GM13977 (cell line): ENCODE measurements around the gene ACAD10.
"Not testable (repeated sequence)": the region's sequence is repeated elsewhere in the genome, so short reads cannot be mapped to it uniquely, and the experiment has no call there.

ENCODE experiments used
- DNase-seq: peaks from one replicate; pipeline ENCODE4 v3.0.0; 2012; ENCODE audit warnings: low spot score
- in situ Hi-C: fragments of 300-500 bp; cut with MboI; formaldehyde crosslinking; loops from one replicate; pipeline ENCODE4 v1.12.0; 2022; ENCODE audit warnings: low sequenced_read_pairs, low pct_unique_long_range_greater_than_20kb, mixed read lengths, inconsistent platforms; ENCODE audit not compliant: unreplicated experiment
- TF ChIP-seq, protein P1 (sequence below): IDR thresholded peaks from 2 replicates; pipeline ENCODE4 v1.5.1; 2012; ENCODE audit warnings: mild to moderate bottlenecking, control low read depth; ENCODE audit not compliant: insufficient read depth; ENCODE audit errors: extremely low read depth, missing control alignments

Gene ACAD10

DNA sequence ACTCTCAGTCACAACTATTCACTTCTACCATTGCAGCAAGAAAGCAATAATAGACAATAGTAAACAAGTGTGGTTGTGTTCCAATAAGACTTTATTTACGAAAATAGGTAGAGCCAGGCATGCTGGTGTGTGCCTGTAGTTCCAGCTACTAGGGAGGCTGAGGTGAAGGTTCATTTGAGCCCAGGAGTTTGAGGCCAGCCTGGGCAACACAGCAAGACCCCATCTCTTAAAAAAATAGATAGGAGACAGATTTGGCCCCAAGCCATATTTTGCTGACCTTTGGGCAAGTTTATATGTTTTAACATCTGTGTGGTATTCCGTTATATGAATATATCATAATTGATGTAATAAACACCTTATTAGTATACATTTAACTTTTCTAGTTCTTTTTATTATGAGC lies 14.1 kb downstream of the ACAD10 start:
- TF ChIP-seq, protein P1, sequence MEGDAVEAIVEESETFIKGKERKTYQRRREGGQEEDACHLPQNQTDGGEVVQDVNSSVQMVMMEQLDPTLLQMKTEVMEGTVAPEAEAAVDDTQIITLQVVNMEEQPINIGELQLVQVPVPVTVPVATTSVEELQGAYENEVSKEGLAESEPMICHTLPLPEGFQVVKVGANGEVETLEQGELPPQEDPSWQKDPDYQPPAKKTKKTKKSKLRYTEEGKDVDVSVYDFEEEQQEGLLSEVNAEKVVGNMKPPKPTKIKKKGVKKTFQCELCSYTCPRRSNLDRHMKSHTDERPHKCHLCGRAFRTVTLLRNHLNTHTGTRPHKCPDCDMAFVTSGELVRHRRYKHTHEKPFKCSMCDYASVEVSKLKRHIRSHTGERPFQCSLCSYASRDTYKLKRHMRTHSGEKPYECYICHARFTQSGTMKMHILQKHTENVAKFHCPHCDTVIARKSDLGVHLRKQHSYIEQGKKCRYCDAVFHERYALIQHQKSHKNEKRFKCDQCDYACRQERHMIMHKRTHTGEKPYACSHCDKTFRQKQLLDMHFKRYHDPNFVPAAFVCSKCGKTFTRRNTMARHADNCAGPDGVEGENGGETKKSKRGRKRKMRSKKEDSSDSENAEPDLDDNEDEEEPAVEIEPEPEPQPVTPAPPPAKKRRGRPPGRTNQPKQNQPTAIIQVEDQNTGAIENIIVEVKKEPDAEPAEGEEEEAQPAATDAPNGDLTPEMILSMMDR: no peak
- no peak for DNase-seq
- in situ Hi-C loops: loop anchor here (10.0 kb wide), 1 partner anchor 125 kb away; no protein-coding TSS in a partner anchor

DNA sequence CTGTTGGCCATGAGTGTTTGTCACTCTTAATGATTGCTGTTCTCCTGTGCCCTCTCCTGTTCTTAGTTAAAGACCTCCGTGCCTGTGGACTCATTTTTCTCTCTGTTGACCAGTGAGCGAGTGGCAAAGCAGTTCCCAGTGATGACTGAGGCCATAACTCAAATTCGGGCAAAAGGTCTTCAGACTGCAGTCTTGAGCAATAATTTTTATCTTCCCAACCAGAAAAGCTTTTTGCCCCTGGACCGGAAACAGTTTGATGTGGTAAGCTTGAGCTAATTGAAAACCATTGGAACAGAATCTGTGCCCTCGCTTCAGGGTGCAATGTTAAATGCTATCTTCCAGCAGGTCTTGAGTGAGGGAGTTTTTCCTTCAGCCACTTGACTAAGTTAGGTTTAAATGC lies 19.8 kb downstream of the ACAD10 start:
- no peak for DNase-seq
- TF ChIP-seq, protein P1: no peak
- in situ Hi-C loops: no loop called here

DNA sequence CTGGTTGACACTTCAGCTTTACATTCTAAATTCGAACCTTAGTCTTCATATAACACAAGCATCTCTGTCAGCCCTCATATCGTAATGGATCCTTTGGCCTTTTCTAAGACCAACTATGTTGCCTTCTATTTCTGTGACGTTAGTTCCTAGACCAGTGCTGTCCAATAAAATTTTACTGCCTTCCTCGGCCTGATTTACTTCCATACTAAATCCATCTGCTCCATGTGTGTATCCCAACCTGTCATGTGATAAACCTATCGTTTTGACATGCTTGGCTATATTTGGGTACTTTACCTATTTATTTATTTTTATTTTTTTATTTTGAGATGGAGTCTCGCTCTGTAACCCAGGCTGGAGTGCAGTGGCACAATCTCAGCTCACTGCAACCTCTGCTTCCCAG lies 20.3 kb downstream of the ACAD10 start:
- TF ChIP-seq, protein P1: no peak
- in situ Hi-C loops: no loop called here
- no peak for DNase-seq

DNA sequence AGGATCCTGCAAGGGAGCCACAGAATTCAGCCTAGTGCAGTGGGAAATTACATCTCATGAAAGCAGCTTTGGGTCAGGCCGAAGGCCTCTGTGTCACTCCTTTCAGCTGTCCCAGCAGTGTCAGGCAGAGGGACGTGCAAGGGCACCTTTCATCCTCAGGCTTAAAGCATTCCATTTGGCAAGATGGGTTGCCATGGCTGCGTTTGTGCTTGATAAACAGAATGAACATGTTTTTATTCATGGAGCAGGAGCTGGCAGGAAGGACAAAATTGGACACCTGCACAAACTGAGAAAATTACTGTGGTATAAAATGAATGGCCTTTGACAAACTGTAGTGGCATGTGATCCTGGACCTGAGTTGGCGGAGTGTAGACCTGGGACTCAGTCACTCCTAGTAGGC lies 29.4 kb downstream of the ACAD10 start:
- in situ Hi-C loops: no loop called here
- no peak for DNase-seq
- TF ChIP-seq, protein P1: no peak

DNA sequence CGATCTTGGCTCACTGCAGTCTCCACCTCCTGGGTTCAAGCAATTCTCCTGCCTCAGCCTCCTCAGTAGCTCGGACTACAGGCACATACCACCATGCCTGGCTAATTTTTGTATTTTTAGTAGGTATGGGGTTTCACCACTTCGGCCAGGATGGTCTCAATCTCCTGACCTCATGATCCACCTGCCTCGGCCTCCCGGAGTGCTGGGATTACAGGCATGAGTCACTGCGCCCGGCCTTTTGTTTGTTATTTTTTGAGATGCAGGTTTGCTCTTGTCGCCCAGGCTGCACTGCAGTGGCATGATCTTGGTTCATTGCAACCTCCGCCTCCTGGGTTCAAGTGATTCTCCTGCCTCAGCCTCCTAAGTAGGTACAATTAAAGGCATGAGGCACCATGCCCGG lies 33.5 kb downstream of the ACAD10 start:
- DNase-seq, in situ Hi-C loops: not testable (repeated sequence)

- in situ Hi-C loops: no loop called here
- no peak for DNase-seq
- TF ChIP-seq, protein P1: no peak
Observed at GRCh38 chr12:111720457-111720856, 34.6 kb downstream of the ACAD10 start.

DNA sequence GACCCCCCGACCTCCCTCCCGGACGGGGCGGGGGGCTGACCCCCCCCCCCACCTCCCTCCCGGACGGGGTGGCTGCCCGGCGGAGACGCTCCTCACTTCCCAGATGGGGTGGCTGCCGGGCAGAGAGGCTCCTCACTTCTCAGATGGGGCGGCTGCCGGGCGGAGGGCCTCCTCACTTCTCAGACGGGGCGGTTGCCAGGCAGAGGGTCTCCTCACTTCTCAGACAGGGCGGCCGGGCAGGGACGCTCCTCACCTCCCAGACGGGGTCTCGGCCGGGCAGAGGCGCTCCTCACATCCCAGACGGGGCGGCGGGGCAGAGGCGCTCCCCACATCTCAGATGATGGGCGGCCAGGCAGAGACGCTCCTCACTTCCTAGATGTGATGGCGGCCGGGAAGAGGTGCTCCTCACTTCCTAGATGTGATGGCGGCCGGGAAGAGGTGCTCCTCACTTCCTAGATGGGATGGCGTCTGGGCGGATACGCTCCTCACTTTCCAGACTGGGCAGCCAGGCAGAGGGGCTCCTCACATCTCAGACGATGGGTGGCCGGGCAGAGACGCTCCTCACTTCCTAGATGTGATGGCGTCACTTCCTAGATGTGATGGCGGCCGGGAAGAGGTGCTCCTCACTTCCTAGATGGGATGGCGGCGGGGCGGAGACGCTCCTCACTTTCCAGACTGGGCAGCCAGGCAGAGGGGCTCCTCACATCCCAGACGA lies 38.0 kb downstream of the ACAD10 start:
- DNase-seq, in situ Hi-C loops: not testable (repeated sequence)

DNA sequence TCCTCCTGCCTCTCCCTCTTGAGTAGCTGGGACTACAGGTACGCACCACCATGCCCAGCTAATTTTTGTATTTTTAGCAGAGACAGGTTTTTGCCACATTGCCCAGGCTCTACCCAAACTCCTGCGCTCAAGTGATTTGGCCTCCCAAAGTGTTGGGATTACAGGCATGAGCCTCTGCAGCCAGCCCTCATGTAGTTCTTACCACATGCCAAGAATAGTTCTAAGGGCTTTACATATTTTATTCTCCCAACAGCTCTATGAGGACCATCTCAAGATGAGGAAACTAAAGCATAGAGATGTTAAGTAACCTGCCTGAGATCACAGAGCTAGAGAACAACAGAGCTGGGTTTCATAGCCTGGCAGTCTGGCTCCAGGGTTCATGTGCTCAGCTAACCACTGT lies 42.9 kb downstream of the ACAD10 start:
- no peak for DNase-seq
- TF ChIP-seq, protein P1: no peak
- in situ Hi-C loops: no loop called here
